Subcutaneous abdominal adipose tissue (tissue), 5 donors: ENCODE measurements around the gene DHPS.
A peak's percentile ranks its signal among the peaks of the same experiment; 100 is the strongest.

Source experiments
- H3K27ac ChIP-seq: one replicate; pipeline ENCODE4 v1.7.0; 2013; ENCODE audit warnings: low read depth, mild to moderate bottlenecking, inconsistent platforms, low read length, moderate library complexity
- H3K27me3 ChIP-seq, 5 donors: one replicate each; pipeline ENCODE4 v1.7.0; 2013; ENCODE audit warnings: low read length in 5 of 5, inconsistent platforms in 1 of 5; ENCODE audit not compliant: control insufficient read depth in 5 of 5, insufficient read depth in 4 of 5
- H3K36me3 ChIP-seq, 5 donors: one replicate each; pipeline ENCODE4 v1.7.0; 2013; ENCODE audit warnings: low read length in 5 of 5; ENCODE audit not compliant: control insufficient read depth in 5 of 5, insufficient read depth in 5 of 5
- H3K4me1 ChIP-seq, 5 donors: one replicate each; pipeline ENCODE4 v1.7.0; 2013; ENCODE audit warnings: low read length in 5 of 5, mild to moderate bottlenecking in 3 of 5, moderate library complexity in 1 of 5; ENCODE audit not compliant: control insufficient read depth in 5 of 5, insufficient read depth in 5 of 5
- H3K4me3 ChIP-seq, 5 donors: one replicate each; pipeline ENCODE4 v1.7.0; 2013; ENCODE audit warnings: low read length in 5 of 5, low read depth in 1 of 5
- H3K9ac ChIP-seq, 5 donors: one replicate each; pipeline ENCODE4 v1.7.0; 2013; ENCODE audit warnings: low read length in 5 of 5, mild to moderate bottlenecking in 4 of 5, moderate library complexity in 3 of 5
- H3K9me3 ChIP-seq, 5 donors: one replicate each; pipeline ENCODE4 v1.7.0; 2013; ENCODE audit warnings: low read length in 5 of 5; ENCODE audit not compliant: control insufficient read depth in 5 of 5
- donor health status: healthy.
- donor health status: healthy.
- donor health status: healthy.
- donor health status: healthy.
- donor health status: healthy.

Gene DHPS

DNA sequence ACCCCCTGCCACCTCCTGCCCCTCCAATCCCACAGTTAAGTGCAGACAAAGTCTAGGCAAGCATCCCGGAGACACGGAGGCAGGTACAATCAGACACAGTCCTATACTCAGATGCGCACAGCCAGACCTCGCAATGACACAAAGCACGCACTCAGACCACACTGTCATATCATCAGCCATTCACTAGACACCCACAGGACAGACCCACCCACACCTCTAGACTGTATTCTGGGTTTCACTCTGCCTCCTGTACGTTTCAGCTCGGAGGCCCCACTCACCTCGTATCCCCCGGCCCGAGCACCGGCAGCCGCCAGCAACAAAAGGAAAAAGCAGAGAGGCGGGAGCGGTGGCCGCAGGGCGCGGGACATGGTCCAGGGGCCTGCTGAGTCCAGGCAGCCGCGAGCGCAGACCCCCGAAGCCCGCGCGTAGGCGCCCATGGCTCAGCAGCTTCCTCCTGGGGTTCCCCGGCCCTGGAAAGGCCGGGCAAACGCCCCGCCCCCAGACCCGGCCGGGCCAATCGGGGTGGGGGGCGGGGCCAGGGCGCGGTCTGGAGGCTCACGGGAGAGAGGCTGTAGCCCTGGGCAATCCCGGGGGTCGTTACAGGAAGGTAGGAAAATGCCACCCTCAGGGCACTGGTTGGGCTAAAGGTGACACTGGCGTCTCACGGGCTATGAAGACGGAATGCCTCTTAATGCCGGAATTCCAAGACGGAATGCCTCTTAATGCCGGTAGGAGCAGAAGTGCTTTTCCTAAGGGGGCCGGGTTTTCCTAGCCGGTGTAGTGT, 15.2 kb downstream of the DHPS start, which contains the start of the genes MAN2B1 and WDR83:
Gene MAN2B1, minus strand, starts transcription at position 478 of the 784 bp plus-strand sequence. Its CDS starts 41 bp downstream, at position 437.
Gene WDR83, plus strand, starts transcription at position 543 of the 784 bp plus-strand sequence. CDS start 2,984 bp downstream, outside the sequence.
- Histone ChIP-seq H3K27me3 (no peaks in the 10 kb centered on the region), H3K27ac (peak within 1 kb of the TSS; percentile 76), H3K4me1 (peaks cover 21 to 67% (median 48%) of the 10 kb centered on the region in 5 donors), H3K4me3 (peak within 1 kb of the TSS; percentile 86 to 98 (median 95)), H3K9me3 (no peaks in the 10 kb centered on the region), H3K9ac (peak within 1 kb of the TSS; percentile 84 to 99 (median 90)), H3K36me3 (peaks cover 0 to 35% (median 15%) of the 10 kb centered on the region in 5 donors)

DNA sequence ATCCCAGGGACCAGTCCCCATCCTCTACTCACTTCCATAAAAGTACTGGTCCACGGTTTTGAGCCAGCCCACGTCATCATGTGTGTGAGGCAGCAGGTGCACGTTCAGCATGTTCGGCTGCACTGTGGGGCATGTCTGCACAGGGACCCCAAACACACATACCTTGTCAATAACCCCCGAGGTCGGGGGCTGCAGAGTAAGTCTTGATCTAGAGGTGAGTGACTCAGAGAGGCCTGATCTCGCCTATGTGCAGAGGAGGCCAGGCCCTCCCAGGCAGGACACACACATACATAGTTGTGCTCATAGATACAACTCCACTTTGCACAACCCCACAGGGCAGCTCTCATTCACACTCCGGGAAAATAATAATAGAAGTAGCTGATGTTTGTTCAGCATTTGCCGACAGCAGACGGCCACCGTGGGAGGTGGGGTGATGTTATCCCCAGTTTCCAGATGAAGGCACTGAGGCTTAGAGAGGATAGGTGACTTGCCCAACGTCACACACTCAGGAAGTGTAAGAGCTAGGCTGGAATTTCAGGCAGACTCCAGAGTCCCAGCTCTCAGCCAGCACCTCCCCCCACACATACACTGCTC, 15.9 kb downstream of the DHPS start:
- H3K9me3 ChIP-seq, result no peaks in the 10 kb centered on the region
- peaks cover 0 to 42% (median 22%) of the 10 kb centered on the region in 5 donors for H3K36me3 ChIP-seq
- H3K27ac ChIP-seq, result peak overlapping the region; percentile 76
- H3K4me3 ChIP-seq, result peak overlapping the region; percentile 86 to 98 (median 95)
- H3K9ac ChIP-seq, result peak overlapping the region; percentile 84 to 99 (median 90)
- H3K27me3 ChIP-seq, result no peaks in the 10 kb centered on the region
- peaks cover 21 to 65% (median 47%) of the 10 kb centered on the region in 5 donors for H3K4me1 ChIP-seq

DNA sequence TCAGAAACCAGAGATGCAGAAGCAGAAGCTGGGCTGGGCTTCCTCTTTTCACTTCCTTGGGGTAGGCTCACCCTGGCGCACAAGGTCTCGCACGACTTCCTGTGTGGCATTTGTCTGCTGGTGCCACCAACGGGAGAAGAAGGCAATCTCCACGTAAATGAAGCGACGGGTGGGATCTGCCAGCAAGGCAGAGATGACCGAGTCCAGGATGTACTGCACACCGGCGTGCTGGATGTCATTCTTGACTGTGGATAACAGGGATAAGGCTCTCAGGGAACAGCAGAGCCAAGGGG, 16.5 kb downstream of the DHPS start:
- peak overlapping the region; percentile 86 to 98 (median 95) for H3K4me3 ChIP-seq
- no peaks in the 10 kb centered on the region for H3K9me3 ChIP-seq
- H3K27me3 ChIP-seq, result no peaks in the 10 kb centered on the region
- no peak overlapping the region for H3K9ac ChIP-seq
- peaks cover 19 to 60% (median 42%) of the 10 kb centered on the region in 5 donors for H3K4me1 ChIP-seq
- H3K36me3 ChIP-seq, result peaks cover 0 to 46% (median 22%) of the 10 kb centered on the region in 5 donors
- no peak overlapping the region for H3K27ac ChIP-seq

DNA sequence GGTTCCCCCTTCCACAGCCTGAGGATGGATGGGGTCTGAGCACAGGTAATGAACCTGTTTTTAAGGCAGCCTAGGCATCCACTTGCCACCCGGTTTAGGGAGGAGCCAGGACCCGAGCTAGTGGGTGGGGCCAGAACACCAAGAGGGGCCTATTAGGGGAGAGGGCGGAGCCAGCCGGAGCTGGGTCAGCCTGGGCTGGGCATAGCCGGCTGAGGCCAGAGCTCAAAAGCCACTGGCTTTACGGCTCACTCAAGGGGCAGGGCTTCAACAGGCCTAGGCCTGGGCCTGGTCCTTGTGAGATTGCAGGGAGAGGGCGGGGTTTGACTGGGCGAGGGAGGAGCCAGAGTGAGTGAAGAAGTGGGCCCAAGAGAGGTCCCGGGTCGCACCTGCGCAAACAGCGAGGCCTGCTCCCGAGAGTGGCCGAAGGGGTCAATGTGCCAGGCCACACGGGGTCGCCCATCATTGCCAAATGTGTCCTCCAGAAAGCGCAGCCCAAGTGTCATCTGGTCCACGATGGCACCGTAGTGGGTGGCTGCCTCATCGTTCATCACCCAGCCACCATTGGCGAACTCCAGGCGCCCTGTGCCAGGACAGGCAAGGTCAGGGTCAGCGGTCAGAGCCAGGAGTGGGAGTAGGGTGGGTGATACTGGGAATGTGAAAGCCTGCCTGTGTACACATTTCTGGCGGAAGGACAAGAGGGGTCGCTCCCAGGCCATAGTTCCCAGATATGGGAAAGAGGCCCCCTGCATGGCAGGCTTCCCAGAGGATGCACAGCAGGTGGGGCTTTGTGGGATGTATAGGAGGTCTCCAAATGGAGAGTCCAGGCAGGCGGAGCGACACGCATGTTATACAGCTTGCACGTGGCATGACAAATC, 17.0 kb downstream of the DHPS start:
- Histone ChIP-seq H3K36me3 (peaks cover 0 to 51% (median 26%) of the 10 kb centered on the region in 5 donors), H3K4me1 (peaks cover 15 to 54% (median 36%) of the 10 kb centered on the region in 5 donors), H3K4me3 (peak overlapping the region in 1 of 5 donors; percentile 12), H3K9ac (no peak overlapping the region), H3K9me3 (no peaks in the 10 kb centered on the region), H3K27me3 (no peaks in the 10 kb centered on the region), H3K27ac (no peak overlapping the region)

DNA sequence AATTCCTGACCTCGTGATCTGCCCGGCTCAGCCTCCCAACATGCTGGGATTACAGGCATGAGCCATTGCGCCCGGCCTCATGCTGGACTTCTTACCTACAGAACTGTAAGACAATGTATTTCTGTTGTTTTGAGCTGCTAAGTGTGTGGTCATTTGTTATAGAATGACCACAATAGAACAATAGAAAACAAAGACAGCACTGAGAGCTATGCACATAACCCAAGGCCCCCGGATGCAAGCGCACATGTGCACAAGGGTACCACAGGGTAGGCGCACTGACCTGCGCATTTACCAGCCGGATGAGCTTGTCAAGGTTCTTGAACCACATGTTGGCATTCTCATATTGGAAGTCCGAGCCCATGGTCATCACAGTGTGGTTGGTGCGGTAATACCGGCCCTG, 20.7 kb downstream of the DHPS start:
- H3K36me3 ChIP-seq, result peaks cover 0 to 70% (median 46%) of the 10 kb centered on the region in 5 donors
- H3K9ac ChIP-seq, result no peak overlapping the region
- H3K4me1 ChIP-seq, result peaks cover 4 to 18% (median 7%) of the 10 kb centered on the region in 5 donors
- H3K27ac ChIP-seq, result no peak overlapping the region
- no peaks in the 10 kb centered on the region for H3K9me3 ChIP-seq
- no peaks in the 10 kb centered on the region for H3K27me3 ChIP-seq
- no peak overlapping the region for H3K4me3 ChIP-seq

DNA sequence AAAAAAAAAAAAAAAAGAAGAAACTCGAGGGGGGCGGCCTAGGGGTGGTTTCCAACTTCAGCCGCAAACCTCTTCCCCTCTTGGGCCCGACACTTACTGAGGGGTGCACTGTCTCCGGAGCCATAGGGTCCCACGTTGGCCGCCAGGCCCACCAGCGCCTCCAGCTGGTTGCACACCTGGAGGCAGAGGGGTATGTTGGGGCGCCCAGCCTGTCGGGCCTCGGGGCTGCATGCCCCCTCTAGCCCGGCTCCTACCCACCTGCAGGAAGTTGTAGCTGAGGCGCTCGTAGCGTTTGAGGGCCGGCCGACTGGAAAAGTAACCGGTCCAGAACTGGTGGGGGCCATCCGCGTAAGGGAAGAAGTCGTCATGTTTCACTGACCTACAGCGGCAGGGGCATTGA, 23.7 kb downstream of the DHPS start:
- Histone ChIP-seq H3K4me3 (no peak overlapping the region), H3K9ac (no peak overlapping the region), H3K27me3 (no peaks in the 10 kb centered on the region), H3K36me3 (peaks cover 0 to 68% (median 50%) of the 10 kb centered on the region in 5 donors), H3K27ac (no peak overlapping the region), H3K9me3 (no peaks in the 10 kb centered on the region), H3K4me1 (no peaks in the 10 kb centered on the region)

DNA sequence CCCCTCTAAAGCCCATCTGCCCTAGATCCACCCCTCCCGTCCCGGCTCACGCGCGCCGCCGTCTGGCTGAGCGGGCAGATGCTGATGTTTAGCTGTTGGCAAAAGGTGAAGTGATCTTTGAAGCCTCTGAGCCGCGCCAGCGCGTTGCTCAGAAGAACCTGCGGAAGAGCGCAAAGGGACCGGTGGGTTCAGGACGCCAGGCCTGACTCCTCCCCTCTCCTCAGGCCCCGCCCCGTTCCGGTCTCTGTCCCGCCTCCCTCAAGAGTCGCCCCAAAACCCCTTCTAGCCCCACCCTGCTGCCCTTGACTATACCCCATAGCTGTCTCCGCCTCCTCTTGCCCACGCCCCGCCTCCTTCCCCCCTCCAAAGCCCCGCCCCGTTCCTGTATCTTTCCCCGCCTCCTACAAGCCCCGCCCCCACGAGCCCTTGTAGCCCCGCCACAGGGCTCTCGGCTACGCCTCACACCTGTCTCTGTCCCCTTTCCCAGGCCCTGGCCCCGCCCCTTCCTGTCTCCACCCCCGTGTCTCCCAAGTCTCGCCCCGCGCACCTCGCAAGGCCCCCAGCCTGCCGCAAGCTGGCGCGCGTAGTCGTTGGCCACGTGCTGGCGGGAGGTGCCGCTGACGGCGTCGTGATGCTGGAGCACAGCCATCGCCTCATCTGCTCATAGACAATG, 24.6 kb downstream of the DHPS start:
- Histone ChIP-seq H3K9ac (no peak overlapping the region), H3K27me3 (no peaks in the 10 kb centered on the region), H3K4me1 (no peaks in the 10 kb centered on the region), H3K36me3 (peaks cover 0 to 65% (median 51%) of the 10 kb centered on the region in 5 donors), H3K9me3 (no peaks in the 10 kb centered on the region), H3K4me3 (no peak overlapping the region), H3K27ac (no peak overlapping the region)

DNA sequence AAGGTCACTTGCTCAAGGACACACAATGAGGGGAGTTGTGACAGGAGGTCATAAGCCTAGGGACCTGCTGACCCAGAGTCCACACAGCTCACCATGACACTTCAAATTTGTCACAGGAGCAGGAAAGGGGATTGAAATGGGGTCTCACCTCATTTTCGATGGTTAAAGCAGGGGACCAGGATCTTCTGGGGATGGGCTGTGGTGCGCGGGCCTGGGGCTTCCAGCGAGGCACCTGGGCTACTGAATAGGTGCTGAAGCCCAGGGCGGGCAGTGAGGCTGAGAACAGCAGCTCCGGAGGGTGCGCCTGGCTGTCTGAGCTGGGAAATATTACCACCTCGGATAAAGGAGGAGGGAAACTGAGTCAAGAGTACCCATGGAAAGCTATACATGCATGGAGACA, 26.1 kb downstream of the DHPS start:
- Histone ChIP-seq H3K4me3 (no peak overlapping the region), H3K9me3 (no peaks in the 10 kb centered on the region), H3K4me1 (no peaks in the 10 kb centered on the region), H3K36me3 (peaks cover 0 to 65% (median 47%) of the 10 kb centered on the region in 5 donors), H3K27ac (no peak overlapping the region), H3K9ac (no peak overlapping the region), H3K27me3 (no peaks in the 10 kb centered on the region)

DNA sequence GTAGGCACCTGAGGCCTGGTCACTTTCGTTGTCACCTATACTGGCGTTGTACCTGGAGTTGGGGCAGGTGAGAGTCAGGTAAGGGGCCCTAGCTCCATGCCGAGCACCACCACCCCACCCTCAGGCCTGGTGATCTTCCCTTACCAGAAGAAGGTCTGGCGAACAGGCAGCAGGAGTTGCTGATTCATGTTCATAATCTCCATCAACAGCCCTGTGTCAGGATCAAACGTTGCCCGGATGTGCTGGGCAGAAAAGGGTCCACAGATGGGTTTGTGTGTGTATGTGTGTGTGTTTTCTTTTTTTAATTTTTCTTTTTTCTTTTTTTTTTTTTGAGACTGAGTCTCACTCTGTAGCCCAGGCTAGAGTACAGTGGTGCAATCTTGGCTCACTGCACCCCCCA, 29.5 kb downstream of the DHPS start:
- Histone ChIP-seq H3K27ac (no peak overlapping the region), H3K4me3 (no peak overlapping the region), H3K36me3 (peaks cover 0 to 42% (median 28%) of the 10 kb centered on the region in 5 donors)

More for the DNA sequence above, 29.5 kb downstream of the DHPS start:
- Histone ChIP-seq H3K9ac (no peak overlapping the region), H3K4me1 (peaks cover 3 to 12% (median 11%) of the 10 kb centered on the region in 5 donors), H3K27me3 (no peaks in the 10 kb centered on the region), H3K9me3 (no peaks in the 10 kb centered on the region)
